ENCODE data around the gene PRKCH. TPM values are rescaled to one million over a fixed set of nuclear protein-coding genes. Genes with fewer than 3 reads are reported as not detected.

The PRKCH gene
- total RNA-seq, 1 experiment from 2014 or later = 18.3 TPM

- Histone ChIP-seq H3K9me3 (no peaks in the 10 kb centered on the region), H3K27me3 (replicated peaks; ENCODE audit: control insufficient read depth, insufficient read depth, low read length) (no peaks in the 10 kb centered on the region), H3K4me1 (peaks cover 13% of the 10 kb centered on the region), H3K4me3 (ENCODE audit: low read depth, low read length) (no peak overlapping the region), H3K36me3 (ENCODE audit: control insufficient read depth, insufficient read depth, low read length) (no peaks in the 10 kb centered on the region)
- H3K27me3 Mint-ChIP-seq (ENCODE audit: insufficient read depth, unreplicated experiment) = no peaks in the 10 kb centered on the region
- no peak for TF ChIP-seq CTCF (IDR thresholded peaks at IDR 0.05; ENCODE audit: insufficient read depth in 1 of 2, low read depth in 1 of 2, low read length in 1 of 2, severe bottlenecking in 1 of 2, unreplicated experiment in 1 of 2)
- intact Hi-C loops (cut with micrococcal nuclease; ENCODE audit: unreplicated experiment) = no loop called here
- DNase-seq = no peak
- BruUV-seq (replicated peaks) = no TSS peak
- H3K9me3 Mint-ChIP-seq (ENCODE audit: unreplicated experiment) = no peaks in the 10 kb centered on the region
- H3K4me3 Mint-ChIP-seq (ENCODE audit: unreplicated experiment) = no peak overlapping the region
- POLR2A ChIA-PET = no interaction called here
- CTCF ChIA-PET = no interaction called here
- H3K4me1 Mint-ChIP-seq (ENCODE audit: low read depth, unreplicated experiment) = peaks cover 14% of the 10 kb centered on the region
- no peak overlapping the region for H3K27ac Mint-ChIP-seq (ENCODE audit: unreplicated experiment)
- no peaks in the 10 kb centered on the region for H3K36me3 Mint-ChIP-seq (ENCODE audit: insufficient read depth, unreplicated experiment)
Observed at GRCh38 chr14:61518403-61518802, 197.0 kb downstream of the PRKCH start.

- Histone ChIP-seq H3K27me3 (replicated peaks; ENCODE audit: control insufficient read depth, insufficient read depth, low read length) (no peaks in the 10 kb centered on the region), H3K4me3 (ENCODE audit: low read depth, low read length) (no peak overlapping the region), H3K9me3 (no peaks in the 10 kb centered on the region), H3K4me1 (peaks cover 8% of the 10 kb centered on the region; the same call in 1 of the 2 replicates), H3K36me3 (ENCODE audit: control insufficient read depth, insufficient read depth, low read length) (no peaks in the 10 kb centered on the region)
- intact Hi-C loops (cut with micrococcal nuclease; ENCODE audit: unreplicated experiment) = no loop called here
- H3K4me1 Mint-ChIP-seq (ENCODE audit: low read depth, unreplicated experiment) = peaks cover 7% of the 10 kb centered on the region
- ChIA-PET CTCF (interaction anchor here (0.6 kb wide), 1 partner anchor 569 kb away, joined by 3 read pairs; no protein-coding TSS in a partner anchor), POLR2A (no interaction called here)
- H3K27ac Mint-ChIP-seq (ENCODE audit: unreplicated experiment) = no peak overlapping the region
- H3K27me3 Mint-ChIP-seq (ENCODE audit: insufficient read depth, unreplicated experiment) = no peaks in the 10 kb centered on the region
- DNase-seq = no peak
- H3K4me3 Mint-ChIP-seq (ENCODE audit: unreplicated experiment) = no peak overlapping the region
- H3K9me3 Mint-ChIP-seq (ENCODE audit: unreplicated experiment) = no peaks in the 10 kb centered on the region
- no peak for TF ChIP-seq CTCF (IDR thresholded peaks at IDR 0.05; ENCODE audit: insufficient read depth in 1 of 2, low read depth in 1 of 2, low read length in 1 of 2, severe bottlenecking in 1 of 2, unreplicated experiment in 1 of 2)
- BruUV-seq (replicated peaks) = no TSS peak
- H3K36me3 Mint-ChIP-seq (ENCODE audit: insufficient read depth, unreplicated experiment) = no peaks in the 10 kb centered on the region
Observed at GRCh38 chr14:61519106-61519505, 197.7 kb downstream of the PRKCH start.

- H3K27me3 ChIP-seq (replicated peaks; ENCODE audit: control insufficient read depth, insufficient read depth, low read length) = no peaks in the 10 kb centered on the region
- Mint-ChIP-seq H3K9me3 (ENCODE audit: unreplicated experiment) (no peaks in the 10 kb centered on the region), H3K27ac (ENCODE audit: unreplicated experiment) (no peak overlapping the region), H3K36me3 (ENCODE audit: insufficient read depth, unreplicated experiment) (no peaks in the 10 kb centered on the region), H3K4me1 (ENCODE audit: low read depth, unreplicated experiment) (peaks cover 6% of the 10 kb centered on the region), H3K27me3 (ENCODE audit: insufficient read depth, unreplicated experiment) (no peaks in the 10 kb centered on the region), H3K4me3 (ENCODE audit: unreplicated experiment) (no peak overlapping the region)
- H3K9me3 ChIP-seq = no peaks in the 10 kb centered on the region
- no peak for TF ChIP-seq CTCF (IDR thresholded peaks at IDR 0.05; ENCODE audit: insufficient read depth in 1 of 2, low read depth in 1 of 2, low read length in 1 of 2, severe bottlenecking in 1 of 2, unreplicated experiment in 1 of 2)
- BruUV-seq (replicated peaks) = no TSS peak
- CTCF ChIA-PET = interaction anchor here (0.6 kb wide), 1 partner anchor 151 kb away, joined by 3 read pairs; no protein-coding TSS in a partner anchor
- POLR2A ChIA-PET = no interaction called here
- DNase-seq = no peak
- no peaks in the 10 kb centered on the region for H3K36me3 ChIP-seq (ENCODE audit: control insufficient read depth, insufficient read depth, low read length)
- intact Hi-C loops (cut with micrococcal nuclease; ENCODE audit: unreplicated experiment) = no loop called here
- H3K4me3 ChIP-seq (ENCODE audit: low read depth, low read length) = no peak overlapping the region
- 0 out of 2 replicates have a peak, but pooled peaks cover 3% of the 10 kb centered on the region for H3K4me1 ChIP-seq
Observed at GRCh38 chr14:61519735-61520134, 198.4 kb downstream of the PRKCH start.
